ENCODE measurements around the gene STX8. TPM values are rescaled to one million over a fixed set of nuclear protein-coding genes. Genes with fewer than 3 reads are reported as not detected.

Gene STX8
- total RNA-seq, 1 experiment from 2014 or later: 103 TPM

DNA sequence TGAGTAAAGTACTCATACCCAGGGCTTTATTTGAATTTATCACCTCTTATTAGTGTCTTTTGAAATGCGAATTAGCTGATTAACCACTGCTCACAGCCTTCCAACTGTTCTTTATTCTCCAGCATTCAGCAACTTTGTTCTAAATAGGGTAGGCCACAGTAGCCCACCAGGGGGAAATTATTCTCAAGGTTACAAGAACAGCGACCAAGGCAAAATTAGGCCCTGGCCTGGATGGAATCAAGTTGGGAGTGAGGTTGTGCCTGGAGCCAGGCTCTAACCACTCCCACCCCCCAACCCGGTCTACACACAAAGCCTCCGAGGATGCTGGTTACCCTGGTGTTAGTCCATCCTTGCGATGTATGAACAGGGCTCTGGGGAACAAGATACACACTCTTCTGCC, 245.5 kb downstream of the STX8 start:
- DNase-seq: no peak
- Histone ChIP-seq H3K9me3 (peaks cover 7% of the 10 kb centered on the region), H3K36me3 (no peaks in the 10 kb centered on the region), H3K27me3 (no peaks in the 10 kb centered on the region), H3K4me3 (no peak overlapping the region)

DNA sequence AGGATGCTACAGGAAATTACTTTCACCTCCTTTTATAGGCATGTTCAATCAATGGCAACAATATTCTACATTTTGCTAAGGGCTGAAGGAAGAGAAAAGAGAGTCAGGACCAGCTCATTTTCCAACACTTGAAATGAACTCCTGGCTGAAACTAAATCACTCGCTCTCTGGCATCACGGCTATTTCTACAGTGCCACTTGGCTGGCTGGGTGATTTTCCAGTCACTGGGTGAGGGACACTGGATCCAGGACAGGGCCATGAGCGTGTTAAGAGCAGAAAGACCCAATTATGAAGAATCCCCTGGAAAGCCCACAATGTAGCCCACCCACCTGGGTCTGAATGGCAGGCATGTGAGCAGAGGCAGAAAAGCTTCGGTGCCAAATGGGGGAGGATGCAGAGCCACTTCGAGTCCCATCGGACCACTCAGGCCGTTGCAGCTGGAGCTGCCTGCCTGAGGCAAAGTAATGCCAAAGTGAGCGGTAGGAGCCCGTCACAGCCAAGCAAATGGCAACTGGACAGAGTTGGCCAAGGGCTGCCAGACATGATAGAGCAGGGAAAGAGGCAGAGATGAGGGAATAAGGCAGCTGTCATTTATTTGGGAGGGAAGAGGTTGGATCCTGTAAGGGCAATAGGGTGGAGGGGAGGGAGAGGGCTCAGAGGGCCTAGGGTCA, 246.2 kb downstream of the STX8 start:
- H3K4me3 ChIP-seq: no peak overlapping the region
- H3K36me3 ChIP-seq: no peaks in the 10 kb centered on the region
- H3K27me3 ChIP-seq: no peaks in the 10 kb centered on the region
- no peak for DNase-seq
- H3K9me3 ChIP-seq: no peaks in the 10 kb centered on the region

DNA sequence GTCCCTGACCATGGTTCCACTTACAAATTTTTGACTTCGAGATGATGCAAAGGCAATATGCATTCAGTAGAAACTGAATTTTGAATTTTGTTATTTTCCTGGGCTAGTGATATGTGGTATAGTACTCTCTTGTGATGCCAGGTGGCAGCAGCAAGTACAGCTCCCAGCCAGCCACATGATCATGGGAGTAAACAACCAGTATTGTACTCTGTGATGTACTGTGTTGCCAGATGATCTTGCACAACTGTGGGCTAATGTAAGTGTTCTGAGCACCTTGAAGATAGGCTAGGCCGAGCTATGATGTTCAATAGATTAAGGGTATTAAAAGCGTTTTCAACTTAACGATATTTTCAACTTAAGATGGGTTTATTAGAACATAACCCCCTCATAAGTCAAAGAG, 250.8 kb downstream of the STX8 start:
- H3K36me3 ChIP-seq: no peaks in the 10 kb centered on the region
- no peak overlapping the region for H3K4me3 ChIP-seq
- H3K27me3 ChIP-seq: no peaks in the 10 kb centered on the region
- H3K9me3 ChIP-seq: no peaks in the 10 kb centered on the region
- DNase-seq: no peak

DNA sequence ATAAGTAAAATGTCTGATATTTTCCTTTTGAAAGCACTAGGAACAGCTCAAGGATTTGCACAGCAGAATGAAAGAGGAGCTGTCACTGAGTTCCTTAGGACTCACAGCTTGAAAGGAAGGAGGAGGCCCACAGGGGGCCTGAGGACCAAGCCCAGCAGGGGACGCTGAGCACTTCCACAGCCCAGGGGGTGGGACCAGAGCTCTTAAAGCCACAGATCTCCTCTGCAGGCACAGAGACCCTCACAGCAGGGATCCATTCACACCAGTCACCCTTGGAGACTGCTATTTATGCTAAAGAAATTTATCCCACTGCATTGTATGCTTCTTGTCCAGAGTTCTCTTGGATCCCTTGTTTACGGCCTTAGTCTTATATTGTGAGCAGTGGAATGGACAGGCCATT, 253.3 kb downstream of the STX8 start:
- DNase-seq: no peak
- Histone ChIP-seq H3K36me3 (no peaks in the 10 kb centered on the region), H3K4me3 (no peak overlapping the region), H3K27me3 (no peaks in the 10 kb centered on the region), H3K9me3 (peaks cover 3% of the 10 kb centered on the region; the same call in 1 of the 2 replicates)

DNA sequence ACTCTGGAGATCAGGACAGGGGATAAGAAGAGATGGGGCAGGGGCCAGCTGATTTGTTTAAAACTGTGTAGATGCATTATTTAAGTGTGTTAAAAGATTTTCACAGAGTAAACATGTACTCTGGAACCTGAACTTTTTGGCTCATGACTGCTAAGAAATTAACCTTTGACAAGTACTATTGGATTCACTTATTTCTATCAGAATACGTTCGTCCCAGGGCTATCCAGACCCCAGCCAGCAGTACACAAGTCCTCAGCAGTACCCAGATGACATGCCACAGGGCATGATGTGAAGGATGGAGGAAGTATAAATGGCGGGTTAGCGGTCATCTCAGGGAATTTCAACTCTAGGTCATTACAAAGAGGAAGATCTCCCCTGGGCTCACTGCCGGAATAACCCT, 253.7 kb downstream of the STX8 start:
- Histone ChIP-seq H3K27me3 (no peaks in the 10 kb centered on the region), H3K36me3 (no peaks in the 10 kb centered on the region), H3K9me3 (peaks cover 3% of the 10 kb centered on the region; the same call in 1 of the 2 replicates), H3K4me3 (no peak overlapping the region)
- no peak for DNase-seq

DNA sequence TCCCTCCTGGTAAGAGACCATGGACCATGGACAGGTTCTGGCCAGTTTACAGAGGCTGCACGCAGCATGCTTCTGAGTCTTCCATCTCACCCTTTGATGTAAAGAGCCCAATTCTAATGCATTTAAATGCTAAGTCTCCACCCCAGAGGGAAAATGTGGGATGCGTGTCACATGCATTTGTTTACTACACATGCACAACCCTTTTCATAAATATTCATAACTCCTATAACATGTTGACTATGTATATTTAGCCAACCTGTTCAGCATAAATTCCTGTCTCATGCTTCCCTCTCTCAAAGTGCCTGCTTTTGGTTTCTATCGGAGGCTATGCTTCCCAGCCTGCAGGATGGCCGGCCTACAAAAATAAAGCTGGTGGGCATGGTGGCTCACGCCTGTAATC, 260.3 kb downstream of the STX8 start:
- no peak for DNase-seq
- Histone ChIP-seq H3K36me3 (no peaks in the 10 kb centered on the region), H3K4me3 (no peak overlapping the region), H3K9me3 (peaks cover 3% of the 10 kb centered on the region; the same call in 1 of the 2 replicates), H3K27me3 (no peaks in the 10 kb centered on the region)

DNA sequence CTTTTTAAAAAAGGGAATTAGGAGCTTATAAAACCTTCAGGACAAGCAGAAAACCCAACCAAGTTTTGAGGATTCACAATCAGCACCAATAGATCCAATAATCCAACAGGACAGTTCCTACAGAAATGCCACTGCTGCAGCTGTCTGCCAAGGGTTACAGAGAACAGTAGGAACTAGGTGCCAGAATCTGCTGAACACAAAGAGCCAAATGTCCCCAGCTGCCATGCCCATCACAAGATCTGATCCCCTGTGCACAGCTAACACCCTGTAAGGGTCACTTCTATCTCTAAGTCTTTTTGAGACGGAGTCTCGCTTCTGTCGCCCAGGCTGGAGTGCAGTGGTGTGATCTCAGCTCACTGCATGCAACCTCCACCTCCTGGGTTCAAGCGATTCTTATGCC, 262.3 kb downstream of the STX8 start:
- H3K9me3 ChIP-seq: no peaks in the 10 kb centered on the region; the same call in 1 of the 2 replicates
- H3K27me3 ChIP-seq: no peaks in the 10 kb centered on the region
- no peaks in the 10 kb centered on the region for H3K36me3 ChIP-seq
- H3K4me3 ChIP-seq: no peak overlapping the region
- DNase-seq: no peak

DNA sequence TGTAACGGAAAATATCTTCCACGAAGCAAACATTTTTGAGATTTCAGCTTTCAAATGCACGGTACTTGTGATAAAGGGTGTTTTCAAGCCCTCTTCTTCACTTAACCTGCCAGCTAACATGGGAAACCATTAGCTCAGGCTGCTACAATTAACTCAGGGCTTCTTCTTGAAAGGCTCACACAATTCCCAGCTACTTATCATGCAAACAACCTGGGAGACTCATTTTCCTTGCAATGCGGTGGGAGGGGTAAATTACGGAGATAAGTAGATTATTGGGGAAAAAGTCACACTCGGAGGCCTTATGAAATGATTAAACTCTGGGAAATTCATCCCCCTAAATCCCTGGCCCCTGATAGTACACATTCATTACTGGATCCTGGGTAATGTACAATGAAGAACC, 266.4 kb downstream of the STX8 start:
- H3K27me3 ChIP-seq: no peaks in the 10 kb centered on the region
- no peak for DNase-seq

DNA sequence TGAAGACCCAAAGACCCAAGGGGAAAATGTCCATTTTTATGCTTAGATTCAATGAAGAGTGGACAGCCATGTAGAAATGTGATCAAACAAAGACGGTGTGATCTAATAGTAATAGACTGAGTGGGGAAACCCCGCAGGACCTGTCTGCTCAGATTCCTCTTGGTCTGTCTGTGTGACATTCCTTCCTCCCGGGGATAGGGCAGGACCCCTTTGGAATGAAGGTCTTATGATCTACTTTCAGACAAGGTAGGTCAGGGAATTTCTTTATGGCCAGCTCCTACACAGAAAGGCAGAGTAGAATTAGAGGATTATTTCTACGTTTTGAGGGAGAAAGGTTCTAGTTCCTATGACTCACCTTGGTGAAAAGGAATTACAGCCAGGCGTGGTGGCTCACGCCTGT, 267.6 kb downstream of the STX8 start:
- no peaks in the 10 kb centered on the region for H3K27me3 ChIP-seq
- H3K36me3 ChIP-seq: no peaks in the 10 kb centered on the region
- DNase-seq: no peak
- no peak overlapping the region for H3K4me3 ChIP-seq
- no peaks in the 10 kb centered on the region for H3K9me3 ChIP-seq

More for the DNA sequence above, 266.4 kb downstream of the STX8 start:
- Histone ChIP-seq H3K9me3 (no peaks in the 10 kb centered on the region), H3K4me3 (no peak overlapping the region), H3K36me3 (no peaks in the 10 kb centered on the region)

DNA sequence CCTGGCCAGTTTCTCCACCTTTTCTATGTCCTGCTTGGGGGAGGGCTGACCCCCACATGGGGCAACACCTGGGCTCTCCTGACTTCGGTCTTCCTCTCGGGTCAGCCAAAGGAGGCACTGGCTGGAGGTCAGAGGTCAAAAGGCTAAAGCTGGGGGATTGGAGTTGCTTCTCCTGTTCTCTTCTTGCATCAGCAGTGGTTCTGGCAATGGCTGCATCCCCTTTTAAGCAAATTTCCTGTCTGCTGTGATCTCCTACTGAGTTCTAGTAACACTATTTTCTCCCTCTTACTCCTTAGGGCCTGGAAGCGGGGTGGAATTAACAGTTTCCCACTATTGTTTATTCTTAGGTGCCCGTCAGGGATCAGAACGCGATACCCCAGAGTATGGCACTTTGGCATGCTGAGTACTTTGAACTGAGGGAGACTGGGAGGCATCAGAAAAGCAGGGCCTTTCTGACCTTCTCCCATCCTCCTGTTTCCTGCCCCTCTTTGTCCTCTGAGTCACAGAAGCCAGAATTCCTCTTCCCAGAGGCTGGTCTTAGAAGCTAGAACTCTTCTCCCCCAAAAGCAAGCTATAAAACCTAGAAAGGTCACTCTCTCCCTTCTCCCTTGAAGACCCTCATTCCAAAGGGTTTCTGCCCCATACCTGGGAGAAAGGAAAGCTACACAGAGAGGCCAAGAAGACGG, 268.2 kb downstream of the STX8 start:
- Histone ChIP-seq H3K27me3 (no peaks in the 10 kb centered on the region), H3K9me3 (no peaks in the 10 kb centered on the region), H3K36me3 (no peaks in the 10 kb centered on the region), H3K4me3 (no peak overlapping the region)
- no peak for DNase-seq

DNA sequence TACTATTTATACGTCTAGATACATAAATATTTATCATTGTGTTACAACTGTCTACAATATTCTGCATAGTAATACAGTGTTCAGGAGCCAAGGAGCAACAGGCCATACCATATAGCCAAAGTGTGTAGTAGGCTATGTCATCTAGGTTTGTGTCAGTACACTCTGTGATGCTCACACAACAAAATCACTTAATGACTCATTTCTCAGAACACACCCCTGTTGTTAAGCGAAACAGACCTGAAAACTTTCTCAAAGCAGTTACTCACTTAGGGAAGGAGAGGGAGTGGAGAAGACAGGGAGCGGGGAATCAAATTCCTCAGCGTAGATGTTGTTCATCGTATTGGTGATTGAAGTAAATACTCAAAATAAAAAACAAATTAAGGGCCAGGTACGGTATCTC, 269.5 kb downstream of the STX8 start:
- Histone ChIP-seq H3K4me3 (no peak overlapping the region), H3K9me3 (no peaks in the 10 kb centered on the region), H3K27me3 (no peaks in the 10 kb centered on the region), H3K36me3 (no peaks in the 10 kb centered on the region)
- DNase-seq: no peak

DNA sequence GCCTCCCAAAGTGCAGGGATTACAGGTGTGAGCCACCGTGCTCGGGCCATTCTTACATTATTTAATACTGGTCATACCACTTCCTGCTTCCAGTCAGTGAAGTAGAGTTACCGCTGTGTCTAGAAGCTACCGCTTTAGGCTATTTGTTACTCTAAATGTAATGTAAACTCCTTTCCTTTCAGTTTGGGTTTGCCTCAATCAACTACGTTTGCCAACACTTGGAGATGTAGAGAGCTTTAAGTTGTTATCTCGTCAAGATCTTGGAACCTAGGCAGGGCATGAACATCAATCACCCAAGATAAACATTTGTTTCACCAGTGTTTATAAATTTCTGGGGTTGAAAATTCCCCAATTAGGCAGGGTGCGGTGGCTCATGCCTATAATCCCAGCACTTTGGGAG, 275.9 kb downstream of the STX8 start:
- Histone ChIP-seq H3K27me3 (no peaks in the 10 kb centered on the region), H3K4me3 (no peak overlapping the region), H3K36me3 (no peaks in the 10 kb centered on the region), H3K9me3 (no peaks in the 10 kb centered on the region)
- DNase-seq: no peak

DNA sequence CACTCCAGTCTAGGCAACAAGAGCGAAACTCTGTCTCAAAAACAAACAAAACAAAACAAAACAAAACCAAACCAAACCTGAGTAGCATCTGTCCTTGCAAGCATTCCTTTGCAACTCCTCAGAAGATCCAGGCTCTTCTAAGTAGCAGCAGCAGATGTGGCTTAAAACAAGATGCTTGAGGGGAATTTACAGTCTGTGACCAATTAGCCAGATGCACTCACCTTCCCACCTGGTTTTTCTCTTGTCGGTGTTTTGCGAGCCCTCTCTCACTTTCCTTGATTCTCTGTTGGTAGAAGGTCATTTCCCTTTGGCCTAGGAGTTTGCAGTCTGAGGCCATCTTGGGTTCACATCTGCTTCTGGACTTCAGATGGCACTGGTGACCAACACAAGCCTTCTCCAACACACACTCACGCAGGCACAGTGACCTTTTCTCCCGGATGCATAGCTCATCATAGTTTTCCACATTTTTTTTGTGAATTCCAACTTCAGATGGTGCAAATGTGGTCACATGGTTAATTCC, 276.8 kb downstream of the STX8 start:
- no peaks in the 10 kb centered on the region for H3K27me3 ChIP-seq
- DNase-seq: no peak
- no peak overlapping the region for H3K4me3 ChIP-seq
- H3K9me3 ChIP-seq: no peaks in the 10 kb centered on the region
- H3K36me3 ChIP-seq: no peaks in the 10 kb centered on the region

DNA sequence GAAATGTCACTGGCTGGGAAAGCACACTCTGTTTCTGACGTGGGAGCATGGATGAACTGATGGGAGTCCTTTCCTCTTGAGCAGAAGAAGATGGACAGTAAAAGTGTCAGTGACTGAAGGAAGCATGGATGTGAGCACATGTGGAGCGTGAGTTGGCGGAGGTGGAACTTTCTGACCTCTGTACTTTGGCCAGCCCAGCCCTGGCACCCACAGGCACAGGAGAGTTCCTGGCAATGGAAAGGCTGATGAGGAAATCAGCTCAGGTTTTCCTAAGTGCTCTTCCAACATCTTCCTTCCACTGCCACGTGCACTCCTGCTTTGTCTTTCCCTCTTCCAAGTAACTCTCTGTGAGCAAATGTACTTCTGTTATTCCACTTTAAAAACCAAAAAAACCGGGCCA, 277.5 kb downstream of the STX8 start:
- Histone ChIP-seq H3K9me3 (no peaks in the 10 kb centered on the region), H3K27me3 (no peaks in the 10 kb centered on the region), H3K36me3 (no peaks in the 10 kb centered on the region), H3K4me3 (no peak overlapping the region)
- no peak for DNase-seq

DNA sequence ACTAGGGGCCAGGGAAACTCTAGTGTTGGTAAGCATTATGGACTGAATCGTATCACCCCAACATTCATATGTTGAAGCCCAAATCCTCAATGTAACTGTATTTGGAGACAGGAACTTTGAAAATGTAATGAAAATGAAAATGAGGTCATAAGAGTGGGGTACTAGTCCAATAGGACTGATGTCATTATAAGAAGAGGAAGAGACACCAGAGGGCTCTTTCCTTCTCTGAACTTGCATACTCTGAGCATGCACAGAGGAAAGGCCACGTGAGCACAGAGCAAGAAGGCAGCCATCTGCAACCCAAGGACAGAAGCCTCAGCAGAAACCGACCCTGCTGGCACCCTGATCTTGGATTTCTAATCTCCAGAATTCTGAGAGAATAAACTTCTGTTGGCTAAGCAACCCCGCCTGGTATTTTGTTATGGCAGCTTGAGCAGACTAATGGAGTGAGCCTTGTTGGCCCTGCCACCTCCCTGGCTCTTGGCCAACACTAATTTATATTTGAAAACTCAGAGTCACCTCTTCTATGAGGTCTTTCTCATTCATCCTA, 280.9 kb downstream of the STX8 start:
- no peaks in the 10 kb centered on the region for H3K36me3 ChIP-seq
- DNase-seq: no peak
- no peaks in the 10 kb centered on the region for H3K27me3 ChIP-seq
- no peaks in the 10 kb centered on the region for H3K9me3 ChIP-seq
- no peak overlapping the region for H3K4me3 ChIP-seq

DNA sequence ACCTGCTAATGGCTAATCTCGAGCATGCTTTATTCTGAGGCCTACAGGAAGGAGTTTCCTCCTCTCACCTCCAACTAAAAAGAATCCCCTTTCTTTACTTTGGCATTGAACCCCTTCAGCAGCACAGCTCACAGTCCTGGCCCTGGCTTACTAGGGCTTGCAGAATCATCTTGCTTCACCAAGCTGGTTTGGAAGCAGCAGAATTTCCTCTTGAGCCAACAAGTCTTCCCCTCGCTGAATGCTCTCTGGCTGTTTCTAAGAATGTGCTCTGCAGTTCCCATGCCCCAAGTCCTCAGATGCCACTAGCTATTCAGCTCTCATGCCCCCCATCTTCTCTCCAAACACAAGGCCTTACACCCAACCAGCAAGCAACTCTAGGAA, 283.1 kb downstream of the STX8 start:
- no peak for DNase-seq
- Histone ChIP-seq H3K9me3 (no peaks in the 10 kb centered on the region), H3K36me3 (no peaks in the 10 kb centered on the region), H3K27me3 (no peaks in the 10 kb centered on the region), H3K4me3 (no peak overlapping the region)

DNA sequence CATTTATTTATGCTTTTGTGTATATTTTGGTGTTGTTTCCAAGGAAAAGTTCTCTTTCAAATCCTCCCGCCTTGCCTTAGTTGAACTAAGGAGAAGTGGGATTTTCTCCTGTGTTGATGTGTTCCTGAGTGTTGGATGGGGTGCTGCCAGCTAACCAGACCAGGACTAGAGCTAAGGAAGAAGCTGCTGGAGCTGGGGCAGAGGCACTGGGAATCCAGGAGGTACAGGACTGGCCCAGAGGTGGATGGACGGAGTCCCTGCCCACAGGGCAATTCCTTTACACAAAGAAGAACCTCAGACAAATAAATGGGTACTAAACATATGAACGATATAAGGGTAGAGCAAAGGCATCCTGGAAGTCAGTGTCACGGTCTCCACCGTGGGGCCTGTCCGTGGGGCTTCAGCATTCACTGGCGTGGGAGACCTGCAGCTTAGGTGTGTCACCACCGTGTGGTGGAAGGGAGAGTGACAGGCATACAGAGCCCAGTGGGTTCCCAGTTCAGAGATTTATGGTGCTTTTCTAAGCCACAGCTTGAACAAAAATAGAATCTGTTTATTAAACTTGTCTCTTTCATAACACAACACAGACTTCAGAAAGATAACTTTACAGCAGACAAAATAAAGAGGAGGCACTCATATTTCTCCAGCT, 283.6 kb downstream of the STX8 start:
- no peak overlapping the region for H3K4me3 ChIP-seq
- H3K9me3 ChIP-seq: no peaks in the 10 kb centered on the region
- no peaks in the 10 kb centered on the region for H3K36me3 ChIP-seq
- no peaks in the 10 kb centered on the region for H3K27me3 ChIP-seq
- peak; percentile 23 for DNase-seq
